Right lobe of liver (tissue), 4 donors: ENCODE results near the gene HNRNPA0.

Experiments used
- CTCF ChIP-seq, 4 donors: fragments of 200-600 bp in 3 of 4; fragments of 450-650 bp in 1 of 4; IDR thresholded peaks; one replicate each; pipeline versions ENCODE4 v1.5.1 to v1.8.0; 2016 to 2022; ENCODE audit warnings: antibody characterized with exemption in 4 of 4, mild to moderate bottlenecking in 2 of 4
- POLR2A ChIP-seq: fragments of 450-650 bp; IDR thresholded peaks from one replicate; pipeline ENCODE4 v1.6.1; 2017; ENCODE audit warnings: antibody characterized with exemption, mild to moderate bottlenecking
- donor health status: DM: no; HTN: no; CAD: no.
- donor health status: DM: no; HTN: no; CAD: no.
- donor health status: DM: no; HTN: yes; CAD: no.

GRCh38 chr5:137747848-137748247 lies 6.3 kb downstream of the HNRNPA0 start:
- TF ChIP-seq CTCF (IDR thresholded peaks at IDR 0.05) (no peak), POLR2A (no peak)
